ENCODE measurements around the gene KAT7.
"Not testable (repeated sequence)": the region's sequence is repeated elsewhere in the genome, so short reads cannot be mapped to it uniquely, and the experiment has no call there.

Gene KAT7

DNA sequence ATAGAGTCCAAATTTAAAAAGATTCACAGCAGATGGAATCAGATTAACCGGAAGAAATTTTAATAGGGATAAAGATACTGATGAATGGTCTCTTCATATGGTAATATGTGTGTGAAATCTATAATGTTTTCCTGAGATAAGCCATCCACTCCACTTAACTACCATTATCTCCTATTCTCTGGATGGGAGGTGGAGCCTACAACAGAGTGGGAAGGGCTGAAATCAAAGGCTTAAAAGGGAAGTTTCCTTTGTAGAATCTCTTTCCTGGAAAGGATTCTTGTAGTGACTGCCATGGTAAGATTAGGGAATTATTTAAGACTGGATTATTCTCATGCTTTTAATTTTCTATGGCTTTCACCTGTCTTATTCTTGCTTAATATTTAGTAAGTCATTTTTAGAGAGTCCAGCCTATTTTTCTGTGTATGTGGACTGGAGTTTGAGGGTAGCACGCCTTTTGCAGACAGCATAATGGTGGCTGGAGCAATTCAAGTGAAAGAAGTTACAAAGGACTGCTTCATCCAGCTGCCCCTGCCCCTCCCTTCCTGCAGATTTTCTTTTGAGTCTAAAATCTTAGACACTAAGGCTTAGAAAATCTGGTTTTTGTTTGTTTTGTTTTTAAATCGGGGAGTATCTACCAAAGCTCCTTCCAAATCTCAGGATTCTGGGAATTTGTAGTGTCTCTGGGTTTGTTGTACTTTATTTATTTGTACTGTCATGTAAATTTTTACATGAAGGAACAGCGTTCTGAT is 26.5 kb downstream of the KAT7 start:
- DNase-seq: no peak

DNA sequence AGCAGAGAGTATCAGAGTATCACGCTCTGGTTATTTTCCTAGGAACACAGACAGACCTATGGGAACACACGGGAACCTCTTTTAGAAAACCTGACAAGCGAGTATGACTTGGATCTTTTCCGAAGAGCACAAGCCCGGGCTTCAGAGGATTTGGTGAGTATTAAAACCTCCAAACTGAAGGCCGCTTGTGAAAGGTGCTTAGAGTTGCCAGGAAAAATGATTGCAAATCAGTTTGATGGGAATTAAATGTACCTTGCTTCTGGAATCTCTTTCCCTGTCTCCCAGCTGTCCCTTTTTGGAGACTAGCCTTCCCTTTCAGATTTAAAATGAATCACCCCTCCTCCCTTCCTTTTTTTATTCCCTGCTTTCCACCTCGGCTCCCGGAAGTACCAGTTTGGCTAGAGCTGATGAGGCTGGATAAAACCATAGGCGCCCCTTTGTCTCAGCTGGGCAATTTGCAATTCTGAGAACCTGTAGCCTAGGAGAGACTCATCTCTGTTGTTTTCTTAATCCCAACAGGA is 27.3 kb downstream of the KAT7 start:
- DNase-seq: no peak

DNA sequence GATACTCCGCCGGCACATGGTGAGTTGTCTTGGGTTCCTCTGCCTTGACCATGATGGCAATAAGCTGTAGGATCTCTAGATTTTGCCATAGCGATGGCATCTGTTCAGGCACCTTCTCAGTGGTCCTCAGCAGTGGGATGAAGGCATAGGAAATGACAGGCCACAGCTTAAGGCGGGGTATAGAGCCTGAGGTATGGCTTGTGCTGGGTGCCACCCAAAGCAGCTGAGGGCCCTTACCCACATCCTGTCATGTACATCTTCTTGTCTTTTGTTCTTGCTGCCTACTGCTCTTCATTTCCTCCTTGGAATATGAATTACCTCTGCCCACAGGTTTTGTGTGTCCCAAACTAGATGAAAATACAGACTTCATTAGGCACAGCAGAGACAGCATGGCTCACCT is 29.5 kb downstream of the KAT7 start:
- DNase-seq: no peak

DNA sequence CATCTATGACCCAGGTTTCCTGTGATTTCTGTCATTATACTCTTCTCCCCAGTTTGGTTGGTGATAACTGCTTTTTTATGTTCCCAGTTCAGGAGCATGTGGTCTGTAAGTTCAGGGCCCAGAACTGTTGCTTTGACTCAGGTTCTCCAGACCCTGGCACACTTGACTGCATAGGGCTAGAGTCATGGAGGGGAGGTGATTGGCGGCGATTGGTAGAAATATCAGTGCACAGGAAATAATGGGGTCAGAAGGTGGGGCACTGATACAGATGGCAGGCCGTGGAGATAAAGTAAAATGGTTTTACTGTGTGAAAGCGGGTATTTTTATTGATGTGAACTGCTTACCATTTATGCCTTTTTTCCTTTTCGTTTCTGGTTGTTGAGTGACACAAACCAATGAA is 30.7 kb downstream of the KAT7 start:
- DNase-seq: no peak

DNA sequence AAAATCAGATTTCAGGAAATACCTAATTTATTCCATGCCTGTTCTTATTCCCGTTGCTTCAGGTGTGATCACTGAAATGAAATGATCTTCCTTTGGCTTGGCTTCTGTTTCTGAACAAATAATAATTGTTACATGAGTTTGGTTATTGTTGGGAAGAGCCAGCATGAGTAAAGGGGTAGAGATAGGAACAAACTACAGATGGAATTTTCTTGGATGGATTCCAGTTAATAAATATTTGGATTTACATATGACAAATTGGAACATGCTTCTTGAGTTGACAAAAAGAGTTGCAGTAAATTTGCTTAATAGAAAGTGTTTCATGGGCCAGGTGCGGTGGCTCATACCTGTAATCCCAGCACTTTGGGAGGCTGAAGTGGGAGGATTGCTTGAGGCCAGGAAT is 31.2 kb downstream of the KAT7 start:
- no peak for DNase-seq

DNA sequence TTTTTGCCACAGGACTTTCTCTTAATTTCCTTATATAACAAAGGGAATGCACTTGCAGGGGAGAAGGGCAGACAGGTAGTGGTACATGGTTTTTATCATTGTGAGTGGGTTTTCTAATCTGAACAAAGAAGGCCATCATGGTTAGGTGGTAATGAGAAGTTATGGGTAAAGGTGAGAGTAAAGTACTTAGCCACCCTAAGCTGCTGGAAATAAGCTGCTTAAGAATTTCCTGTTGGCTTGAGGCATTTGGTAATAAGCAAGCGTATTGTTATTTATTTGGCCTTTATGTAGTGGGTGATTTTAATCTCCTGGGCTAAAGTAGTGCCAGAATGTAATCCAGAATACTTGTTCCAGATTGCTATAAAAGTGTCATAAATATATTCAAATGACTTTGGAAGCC is 32.3 kb downstream of the KAT7 start:
- DNase-seq: no peak

DNA sequence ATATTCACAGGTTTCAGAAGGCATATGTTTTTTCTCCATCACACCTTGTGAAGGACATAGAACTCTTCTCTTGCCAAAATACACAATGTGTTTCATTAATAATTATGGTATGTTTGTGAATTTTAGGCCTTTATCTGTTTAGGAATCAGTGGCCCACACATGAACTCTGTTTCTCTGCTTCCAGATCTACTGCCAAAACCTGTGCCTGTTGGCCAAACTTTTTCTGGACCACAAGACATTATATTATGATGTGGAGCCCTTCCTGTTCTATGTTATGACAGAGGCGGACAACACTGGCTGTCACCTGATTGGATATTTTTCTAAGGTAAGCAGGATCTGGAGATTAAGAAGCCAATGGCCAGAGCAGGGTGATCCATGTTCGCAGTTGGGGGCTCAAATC is 33.0 kb downstream of the KAT7 start:
- no peak for DNase-seq

DNA sequence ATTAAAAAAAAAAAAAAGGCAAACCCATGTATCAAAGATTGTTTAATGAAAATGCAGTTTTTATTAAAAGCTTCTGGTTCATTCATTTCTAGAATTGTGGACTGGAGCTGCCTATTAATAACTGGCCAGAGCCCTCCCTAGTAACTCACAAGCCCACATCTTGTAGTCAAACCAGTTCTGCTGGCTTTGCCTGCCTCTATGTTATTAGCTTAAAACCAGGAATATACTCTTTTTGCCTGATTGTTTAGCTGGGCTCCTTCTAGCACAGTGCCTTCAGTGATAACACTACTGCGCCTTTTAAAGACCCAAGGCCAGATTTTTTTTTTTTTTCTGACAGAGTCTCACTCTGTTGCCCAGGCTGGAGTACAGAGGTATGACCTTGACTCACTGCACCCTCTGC is 33.4 kb downstream of the KAT7 start:
- DNase-seq: no peak

DNA sequence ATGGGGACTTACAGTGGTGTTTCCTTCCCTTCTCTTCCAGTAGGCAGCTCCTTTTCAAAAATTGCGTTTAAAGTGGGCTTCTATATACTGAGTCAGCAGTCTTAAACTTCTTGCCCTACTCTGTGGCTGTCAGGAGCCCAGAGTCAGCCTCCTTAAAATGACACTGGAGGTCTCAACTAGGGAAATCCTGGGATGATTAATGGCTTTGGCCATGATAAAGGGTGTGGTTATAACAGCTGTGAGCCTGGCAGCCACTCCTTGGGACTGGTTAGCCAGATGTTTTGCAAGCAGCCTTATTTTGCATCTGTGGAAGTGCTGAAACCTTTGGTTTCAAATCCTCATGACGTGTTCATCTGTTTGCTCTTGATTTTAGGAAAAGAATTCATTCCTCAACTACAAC is 34.3 kb downstream of the KAT7 start:
- no peak for DNase-seq

DNA sequence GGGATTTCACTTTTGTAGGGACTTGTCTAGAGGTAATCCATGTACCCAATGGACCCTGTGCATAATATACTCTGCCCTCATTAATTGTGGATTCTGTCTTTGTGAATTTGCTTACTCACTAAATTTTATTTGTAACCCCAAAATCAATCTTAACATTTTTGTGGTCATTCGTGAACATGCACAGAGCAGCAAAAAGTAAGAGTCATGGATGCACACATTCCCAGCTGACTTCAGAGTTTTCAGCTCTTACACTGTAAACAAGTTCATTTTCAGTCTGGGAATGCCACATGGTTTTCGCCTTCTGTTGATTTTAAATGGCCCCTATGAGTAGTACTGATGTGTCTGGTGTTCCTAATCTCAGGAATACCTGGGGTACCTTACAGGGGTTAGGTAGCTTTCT is 35.1 kb downstream of the KAT7 start:
- DNase-seq: no peak

DNA sequence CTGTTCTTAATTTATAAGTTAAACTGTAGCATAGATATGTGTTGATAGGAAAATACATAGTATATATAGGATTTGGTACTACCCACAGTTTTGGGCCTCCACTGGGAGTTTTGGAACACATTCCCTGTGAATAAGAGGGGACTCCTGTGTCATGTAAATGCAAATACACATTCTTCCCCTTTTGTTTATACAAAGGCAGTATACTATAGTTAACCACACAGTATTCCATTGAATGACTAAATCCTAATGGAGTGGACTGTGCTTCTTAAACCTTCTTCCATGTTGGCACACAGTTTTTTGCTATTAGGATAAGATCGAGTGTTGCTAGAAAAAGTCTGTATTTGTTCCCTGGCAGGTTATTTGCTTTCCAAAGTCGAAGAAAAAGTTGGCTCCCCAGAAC is 37.2 kb downstream of the KAT7 start:
- no peak for DNase-seq

DNA sequence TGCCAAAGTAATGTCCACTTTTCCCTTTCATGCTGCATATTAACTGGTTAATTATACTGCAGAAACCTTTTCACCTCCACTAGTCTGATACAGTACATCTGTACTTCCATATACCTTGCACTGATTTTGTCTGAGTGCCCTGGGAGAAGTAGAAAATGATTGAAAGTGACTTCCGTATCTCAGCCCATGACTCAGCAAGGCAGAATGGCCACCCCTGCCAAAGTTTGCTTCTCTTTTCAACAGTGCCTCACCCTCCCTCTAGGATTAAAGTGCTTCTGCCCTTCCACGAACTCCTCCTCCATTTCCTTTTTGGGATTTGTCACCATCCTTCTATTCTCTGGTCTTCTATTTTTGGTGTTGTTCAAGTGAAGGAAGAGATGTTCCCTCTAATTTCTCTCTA is 39.8 kb downstream of the KAT7 start:
- not testable (repeated sequence) for DNase-seq

DNA sequence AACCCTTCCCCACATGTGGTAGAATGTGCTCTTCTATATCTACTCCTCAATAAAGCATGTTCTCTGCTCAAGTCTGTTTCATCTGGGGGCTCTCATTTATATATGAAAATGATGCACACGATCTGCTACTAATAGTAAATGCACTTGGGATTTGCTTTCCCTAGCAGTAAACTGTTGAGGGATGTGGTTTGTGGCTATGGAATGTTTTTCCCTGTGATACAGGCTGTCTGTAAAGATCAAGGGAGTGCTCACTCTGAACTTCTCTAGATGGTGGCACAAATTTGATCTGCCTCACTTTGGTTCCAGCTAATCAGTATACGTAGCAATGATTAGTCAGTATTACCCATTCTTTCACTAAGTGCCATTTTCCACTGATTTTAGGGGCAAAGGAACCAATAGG is 40.5 kb downstream of the KAT7 start:
- DNase-seq: no peak

DNA sequence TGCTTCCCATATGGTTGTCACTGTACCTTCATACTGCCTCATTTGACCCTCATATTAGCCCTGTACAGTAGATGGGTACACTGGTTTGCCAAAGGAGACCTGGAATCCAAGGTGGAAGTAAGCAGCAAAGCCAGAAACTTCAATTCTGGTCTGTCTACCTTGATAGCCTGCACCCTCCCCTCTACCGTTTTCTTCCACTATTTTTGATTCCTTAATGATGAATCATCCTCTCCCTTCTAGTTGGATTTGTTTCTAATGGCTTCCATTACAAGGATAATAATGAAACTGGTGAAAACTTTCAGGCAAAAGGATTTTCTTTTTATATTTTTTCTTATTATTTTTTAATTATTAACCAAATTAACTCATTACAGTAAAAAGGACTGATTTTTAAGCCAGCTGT is 42.1 kb downstream of the KAT7 start:
- DNase-seq: no peak

DNA sequence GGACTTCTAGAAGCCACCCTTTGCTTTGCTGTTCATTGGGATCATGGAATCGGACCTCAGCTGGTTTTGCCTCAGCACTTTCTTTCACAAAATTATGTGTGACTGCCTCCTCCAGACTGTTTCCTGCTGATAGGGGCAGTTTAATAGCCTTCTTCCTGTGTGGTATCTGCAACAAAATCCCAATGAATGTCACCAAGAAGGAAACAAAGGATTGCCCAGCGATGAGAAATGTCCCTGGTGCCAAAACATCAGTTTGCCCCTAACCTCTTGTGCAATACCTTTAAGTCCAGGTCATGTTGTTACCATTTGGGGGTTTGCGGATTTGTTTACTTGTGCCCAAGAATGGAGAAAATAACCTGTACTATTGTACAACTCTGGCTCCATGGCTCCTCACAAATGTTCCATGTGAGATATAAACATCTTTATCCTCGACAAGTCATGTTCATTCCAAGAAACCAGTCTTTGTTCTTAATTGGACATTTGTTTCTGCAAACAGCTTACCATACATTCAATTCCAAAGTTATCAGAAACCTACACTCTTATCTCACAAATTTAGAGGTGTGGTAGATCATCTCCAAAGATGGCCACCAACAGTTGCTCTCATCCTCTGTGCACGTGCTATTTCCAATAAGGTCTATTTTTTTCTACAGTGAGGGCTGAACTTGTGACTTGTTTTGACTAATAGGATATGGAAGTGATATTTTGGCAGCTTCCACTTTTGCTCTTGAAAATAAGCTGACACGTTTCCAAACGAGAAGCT is 44.5 kb downstream of the KAT7 start:
- DNase-seq: no peak

DNA sequence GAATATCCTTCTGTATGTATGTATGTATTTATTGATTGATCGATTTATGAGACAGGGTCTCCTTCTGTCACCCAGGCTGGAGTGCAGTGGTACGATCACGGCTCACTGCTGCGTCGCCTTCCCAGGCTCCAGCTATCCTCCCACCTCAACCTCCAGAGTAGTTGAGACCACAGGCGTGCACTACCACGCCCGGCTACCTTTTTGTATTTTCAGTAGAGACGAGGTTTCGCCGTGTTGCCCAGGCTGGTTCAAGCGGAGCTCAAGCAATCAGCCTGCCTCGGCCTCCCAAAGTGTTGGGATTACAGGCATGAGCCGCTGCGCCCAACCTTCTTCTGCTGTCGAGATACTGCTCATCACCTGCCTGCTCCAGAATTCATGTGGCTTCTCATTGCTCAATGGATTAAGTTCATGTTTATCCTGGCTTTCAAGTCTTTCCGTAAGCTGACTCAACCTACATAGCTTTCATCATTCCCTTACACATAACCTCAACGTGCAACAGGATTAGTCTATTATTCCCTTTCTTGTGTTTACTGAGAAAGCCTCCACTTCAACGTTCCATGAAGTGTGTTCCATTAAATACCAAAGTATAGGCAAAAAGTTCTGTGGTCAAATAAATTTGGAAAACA is 45.8 kb downstream of the KAT7 start:
- DNase-seq: no peak

DNA sequence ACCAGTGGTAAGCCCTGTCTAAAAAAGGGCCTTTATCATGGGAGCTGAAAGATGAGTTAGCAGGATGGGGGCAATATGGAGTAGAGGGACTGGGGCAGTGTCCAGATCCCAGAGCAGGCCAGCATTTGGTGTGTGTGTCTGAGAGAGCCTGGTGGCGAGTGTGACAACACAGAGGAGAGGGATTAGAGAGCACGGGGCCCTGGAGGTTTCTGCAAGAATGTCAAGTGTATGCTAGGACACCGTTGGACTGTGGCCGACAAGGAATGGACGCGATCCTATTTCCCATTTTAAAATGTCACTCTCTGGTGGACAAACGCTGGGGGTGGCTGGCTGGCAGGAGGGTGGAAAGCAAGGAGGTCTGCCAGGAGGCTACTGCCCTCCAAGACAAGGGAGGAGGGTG is 47.0 kb downstream of the KAT7 start:
- DNase-seq: no peak

DNA sequence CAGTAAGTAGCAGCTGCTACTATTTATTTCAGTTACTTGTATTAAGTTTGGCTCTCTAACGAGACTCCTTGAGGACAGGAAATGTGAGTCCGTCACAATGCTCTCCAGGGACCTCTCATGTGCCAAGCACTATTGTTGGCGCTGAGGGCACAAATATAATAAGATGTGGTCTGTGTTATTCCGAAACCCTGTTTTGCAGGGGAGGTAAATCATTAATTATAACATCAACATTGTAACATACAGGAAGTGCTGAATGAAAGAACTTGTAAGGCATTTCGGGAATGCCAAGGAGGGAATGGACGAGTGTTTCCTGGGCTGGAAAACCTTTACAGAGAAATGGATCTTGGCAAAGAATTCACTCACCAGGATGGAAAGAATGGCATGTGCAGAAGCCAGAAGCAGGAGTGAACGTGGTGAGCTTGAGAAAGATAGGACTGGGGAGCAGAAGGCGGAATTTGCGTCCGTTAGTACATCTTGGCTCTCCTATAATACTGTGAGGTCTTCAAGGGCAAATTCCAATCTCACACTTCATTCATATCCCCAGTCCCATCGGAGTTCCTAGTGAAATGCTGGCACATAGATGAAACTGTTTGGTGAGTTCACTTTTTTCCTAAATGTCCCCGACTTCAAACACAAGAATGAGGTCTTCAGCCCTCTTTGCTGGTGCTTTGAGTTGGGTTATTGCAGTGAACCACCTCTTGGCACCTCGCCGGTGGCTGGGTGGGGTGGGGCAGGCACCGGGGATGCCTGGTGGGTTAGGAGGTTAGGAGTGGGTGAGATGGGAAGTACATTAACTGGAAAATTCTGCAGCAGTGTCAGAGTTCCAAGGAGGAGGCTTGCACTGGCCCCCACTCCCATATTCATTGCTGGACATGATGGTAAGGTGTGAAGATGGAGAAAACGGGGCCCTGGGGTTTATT is 47.9 kb downstream of the KAT7 start:
- DNase-seq: no peak

DNA sequence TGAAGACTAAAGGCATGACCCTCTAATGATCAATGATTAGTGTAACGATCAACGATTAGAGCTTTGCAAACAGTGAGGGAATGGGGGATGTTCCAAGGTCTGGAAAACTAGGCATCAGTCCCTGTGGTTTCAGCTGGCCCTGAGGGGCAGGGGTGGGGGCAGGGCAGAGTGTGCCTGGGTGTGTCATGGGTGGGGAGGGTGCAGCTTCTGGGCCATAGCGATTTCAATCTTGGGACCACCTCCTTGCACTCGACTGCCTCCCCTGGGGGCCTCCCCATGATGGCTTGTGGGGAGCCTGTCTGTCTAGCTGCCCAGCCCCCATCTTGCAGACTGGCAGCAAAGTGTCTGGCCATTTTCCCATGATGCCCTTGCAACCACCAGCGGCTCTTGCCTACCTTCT is 51.0 kb downstream of the KAT7 start:
- DNase-seq: no peak

DNA sequence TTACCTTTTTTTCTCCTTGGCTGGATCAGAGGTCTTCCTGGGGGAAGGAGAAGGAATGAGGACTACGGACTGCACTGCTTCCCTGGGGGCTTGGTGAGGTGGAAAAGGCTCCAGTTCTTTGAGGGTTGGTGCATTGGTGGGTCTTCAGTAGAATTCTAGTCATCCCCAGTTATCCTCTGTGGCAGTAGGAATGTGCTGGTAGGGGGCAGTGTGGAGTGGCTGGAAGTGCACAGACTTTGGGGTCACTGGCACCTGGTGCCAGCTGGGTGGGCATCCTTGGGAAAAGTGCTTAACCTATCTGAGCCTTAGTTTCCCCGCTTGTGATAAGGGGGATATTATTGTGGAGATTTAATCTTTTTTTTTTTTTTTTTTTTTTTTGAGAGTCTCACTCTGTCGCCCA is 53.1 kb downstream of the KAT7 start:
- no peak for DNase-seq

DNA sequence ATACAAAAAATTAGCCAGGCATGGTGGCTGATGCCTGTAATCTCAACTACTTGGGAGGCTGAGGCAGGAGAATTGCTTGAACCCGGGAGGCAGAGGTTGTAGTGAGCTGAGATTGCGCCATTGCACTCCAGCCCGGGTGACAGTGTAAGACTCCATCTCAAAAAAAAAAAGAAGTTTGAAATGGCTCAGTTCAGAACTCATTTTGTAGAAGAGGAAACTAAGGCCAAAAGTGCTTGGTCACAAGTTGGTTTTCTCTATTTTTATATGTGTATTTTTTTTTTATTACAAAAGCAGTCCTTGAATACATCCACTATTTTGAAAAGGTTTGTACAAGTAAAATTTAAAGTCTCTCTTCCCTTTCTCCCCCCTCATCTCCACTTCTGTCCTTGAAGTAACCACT is 53.9 kb downstream of the KAT7 start:
- DNase-seq: no peak

DNA sequence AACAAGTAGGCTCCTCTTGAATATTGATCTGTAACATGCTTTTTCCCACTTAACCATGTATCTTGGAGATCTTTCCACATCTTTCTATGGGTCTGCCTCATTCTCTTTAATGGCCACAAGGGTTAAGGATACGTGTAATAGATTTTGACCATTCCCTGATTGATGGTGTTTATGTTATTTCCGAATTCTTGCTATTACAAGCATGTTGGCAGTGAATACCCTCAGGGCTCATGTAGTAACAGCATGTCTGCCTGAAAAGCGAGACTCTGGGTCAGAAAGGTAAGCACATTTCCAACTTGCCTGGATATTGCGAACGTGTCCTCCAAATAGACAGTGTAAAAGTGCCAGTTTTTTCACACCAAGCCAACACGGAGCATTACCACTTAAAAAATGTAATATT is 54.4 kb downstream of the KAT7 start:
- no peak for DNase-seq

DNA sequence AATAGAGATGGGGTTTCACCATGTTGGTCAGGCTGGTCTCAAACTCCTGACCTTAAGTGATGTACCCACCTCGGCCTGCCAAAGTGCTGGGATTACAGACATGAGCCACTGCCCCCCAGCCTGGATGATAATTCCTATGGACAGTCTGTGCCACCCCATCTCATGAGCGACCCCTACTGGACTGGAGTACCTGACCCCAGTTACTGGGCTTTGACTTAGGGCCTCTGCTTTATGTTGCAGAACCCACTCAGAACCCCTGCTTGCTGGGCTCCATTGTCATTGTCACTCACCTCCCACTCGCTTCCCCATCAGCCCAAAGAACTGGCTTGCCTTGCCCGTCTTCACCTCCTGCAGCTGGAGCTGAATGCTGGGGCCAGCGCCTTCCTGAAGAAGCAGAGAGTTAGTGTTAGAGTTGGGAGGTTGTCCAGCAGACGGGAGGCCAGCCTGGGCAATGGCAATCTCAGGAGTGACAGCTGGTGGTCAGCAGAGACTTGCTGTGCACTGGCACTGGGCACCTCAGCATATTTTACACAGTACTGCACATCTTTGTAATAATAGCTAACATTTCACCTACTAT is 55.4 kb downstream of the KAT7 start:
- DNase-seq: no peak

Measured in activated CD4-positive, CD25-positive, alpha-beta regulatory T cell treated with anti-CD3 and anti-CD28 coated beads, Interleukin-2, amount 50 U/mL, for 72 hours (primary cell).